Neural progenitor cell (in vitro differentiated cells): ENCODE results near the gene PCDH9.

Experiments used
- EZH2 ChIP-seq: fragments of 200-600 bp; sonication (generic); IDR thresholded peaks from 2 replicates; pipeline ENCODE4 v1.6.1; 2017; ENCODE audit warnings: antibody characterized with exemption, mild to moderate bottlenecking, moderate library complexity
- EZH2phosphoT487 ChIP-seq: fragments of 200-600 bp; sonication (generic); IDR thresholded peaks from 2 replicates; pipeline ENCODE4 v1.6.1; 2017; ENCODE audit warnings: antibody characterized with exemption
- TF ChIP-seq, protein P1 (sequence below): fragments of 200-600 bp; sonication (generic); IDR thresholded peaks from 2 replicates; pipeline ENCODE4 v1.5.1; 2017; ENCODE audit warnings: antibody characterized with exemption, mild to moderate bottlenecking

DNA sequence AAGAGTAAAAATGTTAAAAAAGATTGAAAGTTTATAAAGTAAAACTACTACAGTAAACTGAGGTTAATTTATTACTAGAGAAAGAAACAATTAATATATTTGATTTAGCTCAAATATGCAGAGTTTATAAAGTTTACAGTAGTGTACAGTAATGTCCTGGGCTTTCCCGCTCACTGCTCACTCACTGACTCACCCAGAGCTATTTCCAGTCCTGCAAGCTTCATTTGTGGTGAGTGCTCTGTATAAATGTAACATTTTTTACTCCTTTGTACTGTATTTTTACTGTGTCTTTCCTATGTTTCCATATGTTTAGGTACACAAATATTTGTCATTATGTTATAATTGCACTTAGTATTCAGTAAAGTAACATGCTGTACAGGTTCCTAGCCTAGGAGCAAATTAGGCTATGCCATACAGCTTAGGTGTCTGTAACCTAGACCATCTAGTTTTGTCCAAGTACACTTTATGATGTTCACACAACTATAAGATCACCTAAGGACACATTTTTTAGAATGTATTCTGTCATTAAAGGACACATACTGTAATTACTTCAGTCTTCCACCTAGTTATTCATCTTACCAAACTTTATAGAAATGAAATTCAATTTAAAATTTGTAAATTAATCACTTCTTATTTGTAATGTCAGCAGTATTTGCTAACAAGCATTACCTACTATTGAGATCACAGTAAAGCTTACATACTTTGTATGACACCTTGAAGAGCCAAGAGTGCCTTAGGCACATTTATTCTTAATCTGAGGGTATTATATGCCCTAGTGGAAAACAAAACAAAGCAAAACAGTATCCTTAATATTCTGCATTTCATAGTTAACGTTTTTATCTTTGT, 683.4 kb downstream of the PCDH9 start:
- TF ChIP-seq, protein P1, sequence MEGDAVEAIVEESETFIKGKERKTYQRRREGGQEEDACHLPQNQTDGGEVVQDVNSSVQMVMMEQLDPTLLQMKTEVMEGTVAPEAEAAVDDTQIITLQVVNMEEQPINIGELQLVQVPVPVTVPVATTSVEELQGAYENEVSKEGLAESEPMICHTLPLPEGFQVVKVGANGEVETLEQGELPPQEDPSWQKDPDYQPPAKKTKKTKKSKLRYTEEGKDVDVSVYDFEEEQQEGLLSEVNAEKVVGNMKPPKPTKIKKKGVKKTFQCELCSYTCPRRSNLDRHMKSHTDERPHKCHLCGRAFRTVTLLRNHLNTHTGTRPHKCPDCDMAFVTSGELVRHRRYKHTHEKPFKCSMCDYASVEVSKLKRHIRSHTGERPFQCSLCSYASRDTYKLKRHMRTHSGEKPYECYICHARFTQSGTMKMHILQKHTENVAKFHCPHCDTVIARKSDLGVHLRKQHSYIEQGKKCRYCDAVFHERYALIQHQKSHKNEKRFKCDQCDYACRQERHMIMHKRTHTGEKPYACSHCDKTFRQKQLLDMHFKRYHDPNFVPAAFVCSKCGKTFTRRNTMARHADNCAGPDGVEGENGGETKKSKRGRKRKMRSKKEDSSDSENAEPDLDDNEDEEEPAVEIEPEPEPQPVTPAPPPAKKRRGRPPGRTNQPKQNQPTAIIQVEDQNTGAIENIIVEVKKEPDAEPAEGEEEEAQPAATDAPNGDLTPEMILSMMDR, result no peak
- TF ChIP-seq EZH2, result no peak
- TF ChIP-seq EZH2phosphoT487, result no peak
